Medulla oblongata (tissue), 1 donor: ENCODE data around the gene KLK2.

ENCODE experiments used
- DNase-seq: peaks from one replicate; pipeline ENCODE4 v3.0.0-alpha.2; 2015; ENCODE audit errors: extremely low spot score

KLK2 gene

GRCh38 chr19:50850738-50851137 is 22.5 kb upstream of the KLK2 start:
- DNase-seq = no peak

- DNase-seq = no peak
These were observed 21.6 kb upstream of the KLK2 start for GRCh38 chr19:50851620-50852019.

- DNase-seq = no peak
These were observed 18.4 kb upstream of the KLK2 start, which contains the start of gene KLK3 for GRCh38 chr19:50854636-50855410. TSS of gene KLK3 (plus strand) at chr19:50854915. CDS start at chr19:50854956, 41 bp downstream.

GRCh38 chr19:50857366-50857765 is 15.9 kb upstream of the KLK2 start:
- no peak for DNase-seq

- no peak for DNase-seq
These were observed 14.4 kb upstream of the KLK2 start for GRCh38 chr19:50858886-50859285.

GRCh38 chr19:50859849-50860248 is 13.4 kb upstream of the KLK2 start:
- DNase-seq = no peak

GRCh38 chr19:50861010-50861409 is 12.2 kb upstream of the KLK2 start:
- DNase-seq = no peak

- no peak for DNase-seq
These were observed 11.5 kb upstream of the KLK2 start for GRCh38 chr19:50861496-50862286.

GRCh38 chr19:50869479-50869878 is 3.8 kb upstream of the KLK2 start:
- DNase-seq = no peak

- no peak for DNase-seq
These were observed 2.7 kb upstream of the KLK2 start for GRCh38 chr19:50870417-50871089.

- DNase-seq = no peak
These were observed 972 bp downstream of the KLK2 start for GRCh38 chr19:50874211-50874610.

GRCh38 chr19:50875795-50876422 is 2.7 kb downstream of the KLK2 start:
- DNase-seq = no peak

GRCh38 chr19:50876456-50876855 is 3.2 kb downstream of the KLK2 start:
- no peak for DNase-seq

GRCh38 chr19:50877338-50877737 is 4.1 kb downstream of the KLK2 start:
- DNase-seq = no peak

- DNase-seq = no peak
These were observed 5.6 kb downstream of the KLK2 start for GRCh38 chr19:50878851-50879250.

GRCh38 chr19:50880241-50880640 is 7.0 kb downstream of the KLK2 start:
- DNase-seq = no peak

GRCh38 chr19:50882188-50882587 is 8.9 kb downstream of the KLK2 start:
- DNase-seq = no peak

GRCh38 chr19:50889638-50890037 is 16.4 kb downstream of the KLK2 start:
- DNase-seq = no peak

GRCh38 chr19:50890422-50891252 is 17.4 kb downstream of the KLK2 start:
- no peak for DNase-seq

GRCh38 chr19:50891253-50891625 is 18.0 kb downstream of the KLK2 start:
- no peak for DNase-seq

GRCh38 chr19:50893047-50893736 is 20.0 kb downstream of the KLK2 start:
- DNase-seq = no peak
